Activated T-cell treated with anti-CD3 and anti-CD28 coated beads, Interleukin-2, amount 50 U/mL, for 24 hours (primary cell): ENCODE data around the gene PRKCE.

ENCODE experiments used
- DNase-seq: peaks from one replicate; pipeline ENCODE4 v3.0.0-alpha.2; 2020
- H3K27ac Mint-ChIP-seq: 2 replicates; pipeline ENCODE4 v1.8.0; 2020; ENCODE audit warnings: mild to moderate bottlenecking, mixed read lengths
- H3K27me3 Mint-ChIP-seq: 2 replicates; pipeline ENCODE4 v1.8.0; 2020; ENCODE audit warnings: mixed read lengths
- H3K36me3 Mint-ChIP-seq: 2 replicates; pipeline ENCODE4 v1.8.0; 2020; ENCODE audit warnings: low read depth, mixed read lengths
- H3K4me1 Mint-ChIP-seq: 2 replicates; pipeline ENCODE4 v1.8.0; 2020; ENCODE audit warnings: low read depth, mixed read lengths
- H3K4me3 Mint-ChIP-seq: 2 replicates; pipeline ENCODE4 v1.8.0; 2020; ENCODE audit warnings: mild to moderate bottlenecking, moderate library complexity, mixed read lengths
- H3K9me3 Mint-ChIP-seq: 2 replicates; pipeline ENCODE4 v1.8.0; 2020; ENCODE audit warnings: mixed read lengths

The PRKCE gene

GRCh38 chr2:45925636-45926366 is 274.3 kb downstream of the PRKCE start:
- H3K36me3 Mint-ChIP-seq = no peaks in the 10 kb centered on the region
- H3K9me3 Mint-ChIP-seq = no peaks in the 10 kb centered on the region
- H3K4me3 Mint-ChIP-seq = no peak overlapping the region
- no peak for DNase-seq
- H3K4me1 Mint-ChIP-seq = no peaks in the 10 kb centered on the region
- H3K27ac Mint-ChIP-seq = no peak overlapping the region
- H3K27me3 Mint-ChIP-seq = no peaks in the 10 kb centered on the region

GRCh38 chr2:45928946-45929345 is 277.5 kb downstream of the PRKCE start:
- no peaks in the 10 kb centered on the region for H3K36me3 Mint-ChIP-seq
- DNase-seq = no peak
- no peak overlapping the region for H3K4me3 Mint-ChIP-seq
- no peaks in the 10 kb centered on the region for H3K9me3 Mint-ChIP-seq
- H3K27me3 Mint-ChIP-seq = no peaks in the 10 kb centered on the region
- H3K4me1 Mint-ChIP-seq = peaks cover 2% of the 10 kb centered on the region
- no peak overlapping the region for H3K27ac Mint-ChIP-seq

DNA sequence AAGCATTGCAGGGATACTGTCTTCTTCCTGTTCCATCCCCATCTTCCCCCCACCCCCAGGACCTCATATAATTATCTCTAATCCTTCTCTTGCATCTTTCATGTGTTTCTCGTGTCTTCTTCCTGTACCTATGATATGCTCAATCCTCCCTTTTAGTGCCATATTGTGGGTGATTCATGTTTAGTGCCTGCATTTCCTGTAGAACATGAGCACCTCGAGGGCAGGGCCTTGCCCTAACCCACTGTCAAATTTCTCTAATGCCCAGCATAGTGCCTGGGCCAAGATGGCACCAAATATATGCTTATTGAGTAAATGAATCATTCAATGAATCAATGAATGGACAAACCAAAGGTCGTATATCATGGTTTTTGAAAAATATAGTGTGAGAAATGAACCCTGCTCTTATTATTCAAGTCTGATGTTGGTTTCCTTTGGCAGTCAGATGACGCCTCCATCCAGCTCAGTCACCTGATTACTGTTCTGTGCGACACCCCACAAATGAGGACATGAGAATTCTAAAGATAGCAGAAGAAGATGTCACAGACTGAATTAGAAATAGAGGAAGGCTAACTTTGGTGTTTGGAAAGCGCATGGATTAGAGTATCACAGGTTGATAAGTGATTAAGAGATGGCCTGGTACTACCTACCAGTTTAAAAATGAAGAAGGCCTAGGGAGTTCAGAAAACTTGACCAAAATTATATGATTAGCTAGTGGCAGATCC is 278.4 kb downstream of the PRKCE start:
- no peak overlapping the region for H3K4me3 Mint-ChIP-seq
- no peaks in the 10 kb centered on the region for H3K27me3 Mint-ChIP-seq
- H3K27ac Mint-ChIP-seq = no peak overlapping the region
- no peaks in the 10 kb centered on the region for H3K9me3 Mint-ChIP-seq
- H3K36me3 Mint-ChIP-seq = no peaks in the 10 kb centered on the region
- peaks cover 2% of the 10 kb centered on the region for H3K4me1 Mint-ChIP-seq
- DNase-seq = no peak

DNA sequence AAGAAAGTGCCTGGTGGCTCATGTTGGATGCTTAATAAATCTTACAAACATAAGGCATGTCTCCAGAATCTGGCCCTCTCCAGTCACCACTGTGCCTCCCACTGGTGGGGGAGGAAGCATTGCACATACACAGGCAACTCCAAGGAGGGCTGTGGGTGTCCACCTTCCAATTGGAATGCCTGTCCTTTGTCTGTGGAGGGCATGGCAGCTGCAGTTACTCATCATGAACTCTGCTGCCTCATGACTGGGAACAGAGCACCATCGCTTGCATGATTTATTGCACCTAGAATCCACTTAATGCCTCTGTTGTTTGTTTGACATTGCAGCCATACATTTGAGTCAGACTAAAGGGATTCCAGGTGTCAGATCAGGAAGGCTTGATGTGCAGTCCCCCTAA is 278.9 kb downstream of the PRKCE start:
- Mint-ChIP-seq H3K27ac (no peak overlapping the region), H3K9me3 (no peaks in the 10 kb centered on the region), H3K36me3 (no peaks in the 10 kb centered on the region), H3K4me3 (no peak overlapping the region), H3K4me1 (peaks cover 2% of the 10 kb centered on the region), H3K27me3 (no peaks in the 10 kb centered on the region)
- DNase-seq = no peak

GRCh38 chr2:45932278-45932975 is 281.0 kb downstream of the PRKCE start:
- H3K4me3 Mint-ChIP-seq = no peak overlapping the region
- H3K4me1 Mint-ChIP-seq = peaks cover 5% of the 10 kb centered on the region
- no peaks in the 10 kb centered on the region for H3K27me3 Mint-ChIP-seq
- H3K9me3 Mint-ChIP-seq = no peaks in the 10 kb centered on the region
- DNase-seq = no peak
- H3K27ac Mint-ChIP-seq = no peak overlapping the region
- no peaks in the 10 kb centered on the region for H3K36me3 Mint-ChIP-seq

DNA sequence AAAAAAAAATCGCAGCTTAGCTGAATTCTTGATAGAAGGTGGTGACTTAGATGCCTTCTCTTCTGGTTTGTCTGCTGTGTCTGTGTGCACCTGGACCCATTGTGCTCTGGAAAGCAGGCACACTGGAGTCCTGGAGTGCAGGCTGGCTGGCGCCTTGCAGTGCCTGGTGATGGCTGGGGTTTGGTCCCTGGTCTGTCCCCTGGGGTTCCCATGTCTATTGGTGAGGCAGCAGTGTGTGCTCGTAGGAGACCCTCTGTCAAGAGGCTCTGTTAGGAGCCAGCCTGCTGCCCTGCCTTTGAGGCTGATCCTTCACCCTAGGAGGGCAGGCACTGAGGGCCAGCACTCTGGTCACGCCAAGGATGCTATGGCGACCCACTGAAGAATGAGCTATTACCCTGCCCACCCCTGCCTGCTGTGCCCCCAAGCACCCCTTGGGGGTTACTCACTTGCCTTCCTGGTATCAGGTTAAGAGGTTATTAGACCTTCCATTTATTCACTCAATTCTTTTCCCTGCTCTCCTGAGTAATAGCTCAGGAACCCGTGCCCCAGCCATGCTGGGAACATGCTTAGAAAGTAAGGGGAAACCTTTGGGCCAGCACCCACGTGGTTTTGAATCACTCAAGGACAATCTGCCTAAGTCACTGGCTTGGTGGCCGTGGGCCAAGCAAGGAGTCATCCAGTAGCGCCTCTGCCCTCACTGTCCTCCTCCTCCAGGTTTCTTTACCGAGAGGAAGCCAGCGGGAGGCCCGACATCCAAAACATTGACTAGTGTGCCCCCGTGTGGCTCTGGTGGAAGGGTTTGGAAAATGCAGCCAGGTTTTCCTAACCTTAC is 284.5 kb downstream of the PRKCE start:
- DNase-seq = peak; percentile 45
- Mint-ChIP-seq H3K9me3 (no peaks in the 10 kb centered on the region), H3K4me3 (no peak overlapping the region), H3K27ac (no peak overlapping the region), H3K4me1 (peaks cover 5% of the 10 kb centered on the region), H3K27me3 (no peaks in the 10 kb centered on the region), H3K36me3 (no peaks in the 10 kb centered on the region)

- Mint-ChIP-seq H3K4me3 (no peak overlapping the region), H3K9me3 (no peaks in the 10 kb centered on the region), H3K4me1 (peaks cover 5% of the 10 kb centered on the region), H3K36me3 (no peaks in the 10 kb centered on the region), H3K27me3 (no peaks in the 10 kb centered on the region), H3K27ac (no peak overlapping the region)
- no peak for DNase-seq
Measured at GRCh38 chr2:45936623-45936979, 285.1 kb downstream of the PRKCE start.

- Mint-ChIP-seq H3K36me3 (no peaks in the 10 kb centered on the region), H3K27ac (no peak overlapping the region), H3K27me3 (no peaks in the 10 kb centered on the region), H3K4me1 (peaks cover 3% of the 10 kb centered on the region), H3K9me3 (no peaks in the 10 kb centered on the region), H3K4me3 (no peak overlapping the region)
- DNase-seq = no peak
Measured at GRCh38 chr2:45937990-45938389, 286.5 kb downstream of the PRKCE start.

- peaks cover 3% of the 10 kb centered on the region for H3K4me1 Mint-ChIP-seq
- H3K27ac Mint-ChIP-seq = no peak overlapping the region
- no peaks in the 10 kb centered on the region for H3K36me3 Mint-ChIP-seq
- no peaks in the 10 kb centered on the region for H3K27me3 Mint-ChIP-seq
- no peak overlapping the region for H3K4me3 Mint-ChIP-seq
- no peaks in the 10 kb centered on the region for H3K9me3 Mint-ChIP-seq
- no peak for DNase-seq
Measured at GRCh38 chr2:45938649-45939511, 287.4 kb downstream of the PRKCE start.

DNA sequence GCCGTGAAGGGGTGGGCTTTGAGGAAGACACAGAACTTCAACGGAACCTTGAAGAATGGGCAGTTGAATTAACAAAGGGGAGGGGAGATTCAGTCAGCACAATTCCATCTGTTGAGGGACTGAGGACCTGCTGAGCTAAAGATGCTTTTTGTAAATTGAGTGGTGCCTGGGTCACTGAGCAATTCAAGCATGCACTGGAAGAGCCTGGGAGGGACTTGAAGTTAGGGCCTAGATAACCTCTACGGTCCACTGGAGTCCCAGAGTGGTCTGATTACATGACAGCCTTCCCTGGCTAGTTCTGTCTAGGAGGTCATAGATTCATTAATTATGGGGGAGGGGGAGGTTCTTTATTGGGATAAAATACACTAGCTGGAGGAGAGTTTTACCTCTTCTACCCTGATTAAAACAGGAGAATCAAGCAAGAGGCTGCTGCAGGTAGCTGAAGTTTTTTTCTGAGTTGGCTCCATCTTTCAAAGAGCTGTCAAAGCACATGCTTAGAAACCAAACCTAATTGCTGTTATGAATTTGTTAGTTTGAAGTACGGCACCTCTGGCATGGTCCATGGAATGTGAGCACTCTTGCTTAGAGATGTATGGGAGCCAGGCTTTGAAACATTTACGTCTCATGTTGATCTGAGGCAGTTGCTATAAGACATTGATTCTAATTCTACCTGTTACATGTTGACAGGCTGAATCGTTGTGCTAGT is 290.2 kb downstream of the PRKCE start:
- no peak for DNase-seq
- no peaks in the 10 kb centered on the region for H3K36me3 Mint-ChIP-seq
- H3K4me1 Mint-ChIP-seq = no peaks in the 10 kb centered on the region
- H3K4me3 Mint-ChIP-seq = no peak overlapping the region
- no peak overlapping the region for H3K27ac Mint-ChIP-seq
- H3K9me3 Mint-ChIP-seq = no peaks in the 10 kb centered on the region
- no peaks in the 10 kb centered on the region for H3K27me3 Mint-ChIP-seq

GRCh38 chr2:45942237-45942738 is 290.8 kb downstream of the PRKCE start:
- Mint-ChIP-seq H3K9me3 (no peaks in the 10 kb centered on the region), H3K27me3 (no peaks in the 10 kb centered on the region), H3K4me3 (no peak overlapping the region), H3K36me3 (no peaks in the 10 kb centered on the region), H3K4me1 (no peaks in the 10 kb centered on the region), H3K27ac (no peak overlapping the region)
- no peak for DNase-seq

- Mint-ChIP-seq H3K9me3 (no peaks in the 10 kb centered on the region), H3K36me3 (no peaks in the 10 kb centered on the region), H3K27ac (no peak overlapping the region), H3K4me3 (no peak overlapping the region), H3K27me3 (no peaks in the 10 kb centered on the region), H3K4me1 (no peaks in the 10 kb centered on the region)
- DNase-seq = no peak
Measured at GRCh38 chr2:45943219-45944044, 292.0 kb downstream of the PRKCE start.
